Prostate gland (tissue), 2 donors: ENCODE results near the gene MS4A13. TPM values are rescaled to one million over a fixed set of nuclear protein-coding genes. Genes with fewer than 3 reads are reported as not detected.

Experiments used
- DNase-seq: peaks from one replicate; pipeline ENCODE4 v3.0.0-alpha.2; 2019; ENCODE audit warnings: low spot score
- H3K27ac ChIP-seq, 2 donors: fragments of 200-600 bp; sonication (generic); 2 replicates each; pipeline ENCODE4 v1.5.1; 2017 to 2019
- H3K27me3 ChIP-seq: fragments of 200-600 bp; sonication (generic); replicated peaks from 2 replicates; pipeline ENCODE4 v1.5.1; 2019; ENCODE audit not compliant: insufficient read depth
- H3K36me3 ChIP-seq, 2 donors: fragments of 200-600 bp; sonication (generic); 1 replicate in 1 of 2; 2 replicates in 1 of 2; pipeline versions ENCODE4 v1.5.1 to v1.8.1; 2017 to 2019
- H3K4me1 ChIP-seq: fragments of 200-600 bp; sonication (generic); replicated peaks from 2 replicates; pipeline ENCODE4 v1.5.1; 2019
- H3K4me3 ChIP-seq, 2 donors: fragments of 200-600 bp; sonication (generic); 2 replicates each; pipeline ENCODE4 v1.5.1; 2017 to 2019
- H3K9me3 ChIP-seq: fragments of 200-600 bp; sonication (generic); 2 replicates; pipeline ENCODE4 v1.5.1; 2017
- CTCF ChIP-seq, 4 experiments: fragments of 200-600 bp in 2 of 4; fragments of 450-650 bp in 2 of 4; sonication (generic) in 2 of 4; IDR thresholded peaks; 1 replicate in 3 of 4; 2 replicates in 1 of 4; pipeline ENCODE4 v1.5.1; 2016 to 2019; ENCODE audit warnings: antibody characterized with exemption in 4 of 4, mild to moderate bottlenecking in 2 of 4, moderate library complexity in 2 of 4
- POLR2A ChIP-seq: fragments of 450-650 bp; IDR thresholded peaks from one replicate; pipeline ENCODE4 v1.6.1; 2016; ENCODE audit warnings: antibody characterized with exemption, mild to moderate bottlenecking
- POLR2AphosphoS5 ChIP-seq: sonication (generic); formaldehyde crosslinking; IDR thresholded peaks from one replicate; pipeline ENCODE4 v1.6.1; 2017; ENCODE audit warnings: antibody characterized with exemption
- WGBS: methylation state at CpG from one replicate; pipeline ENCODE4 v1.1.5; 2018; 5-methylcytosine and 5-hydroxymethylcytosine counted together
- intact Hi-C: fragments of 100-400 bp; cut with DNase I; formaldehyde crosslinking; loops from one replicate; pipeline ENCODE4 v1.14.2; 2022
- total RNA-seq, 2 donors: library from RNA; depleted of rRNA; stranded (reverse); fragments of >200 nt; gene quantifications; one replicate each; pipeline ENCODE4 v1.1.0, GENCODE V29; 2016

Gene MS4A13
- total RNA-seq, 2 donors from 2014 or later, result not detected

GRCh38 chr11:60512651-60513225 lies 2.5 kb upstream of the MS4A13 start:
- TF ChIP-seq POLR2AphosphoS5 (no peak), POLR2A (no peak), CTCF (IDR thresholded peaks at IDR 0.05) (no peak)
- Histone ChIP-seq H3K27ac (no peak overlapping the region), H3K9me3 (no peaks in the 10 kb centered on the region), H3K4me3 (no peak overlapping the region), H3K36me3 (no peaks in the 10 kb centered on the region), H3K4me1 (no peaks in the 10 kb centered on the region), H3K27me3 (no peaks in the 10 kb centered on the region)
- intact Hi-C loops, result no loop called here
- DNase-seq, result no peak
- 65% methylated on average over 3 of the region's 3 CpGs for WGBS

- Histone ChIP-seq H3K4me3 (no peak overlapping the region), H3K9me3 (no peaks in the 10 kb centered on the region), H3K4me1 (no peaks in the 10 kb centered on the region), H3K27ac (no peak overlapping the region), H3K36me3 (no peaks in the 10 kb centered on the region), H3K27me3 (no peaks in the 10 kb centered on the region)
- WGBS, result 89% methylated on average over 2 of the region's 2 CpGs
- intact Hi-C loops, result no loop called here
- TF ChIP-seq CTCF (IDR thresholded peaks at IDR 0.05) (no peak), POLR2AphosphoS5 (no peak), POLR2A (no peak)
- DNase-seq, result no peak
Observed at GRCh38 chr11:60513496-60514460, 1.4 kb upstream of the MS4A13 start.

- no peak for DNase-seq
- intact Hi-C loops, result no loop called here
- 84% methylated on average over 1 of the region's 1 CpG for WGBS
- H3K27me3 ChIP-seq, result no peaks in the 10 kb centered on the region
- no peaks in the 10 kb centered on the region for H3K4me1 ChIP-seq
- no peak overlapping the region for H3K27ac ChIP-seq
- TF ChIP-seq CTCF (IDR thresholded peaks at IDR 0.05) (no peak), POLR2A (no peak), POLR2AphosphoS5 (no peak)
- H3K36me3 ChIP-seq, result no peaks in the 10 kb centered on the region
- H3K9me3 ChIP-seq, result no peaks in the 10 kb centered on the region
- H3K4me3 ChIP-seq, result no peak overlapping the region
Observed at GRCh38 chr11:60528465-60528864, 13.3 kb downstream of the MS4A13 start.

GRCh38 chr11:60528934-60529333 lies 13.7 kb downstream of the MS4A13 start:
- WGBS, result 35% methylated on average over 1 of the region's 1 CpG
- Histone ChIP-seq H3K27ac (no peak overlapping the region), H3K4me1 (no peaks in the 10 kb centered on the region), H3K9me3 (no peaks in the 10 kb centered on the region), H3K4me3 (no peak overlapping the region), H3K27me3 (no peaks in the 10 kb centered on the region), H3K36me3 (no peaks in the 10 kb centered on the region)
- no peak for TF ChIP-seq POLR2AphosphoS5
- TF ChIP-seq POLR2A, result no peak
- TF ChIP-seq CTCF (IDR thresholded peaks at IDR 0.05), result no peak
- no peak for DNase-seq
- intact Hi-C loops, result no loop called here
